ENCODE results near the gene ARSJ. TPM values are rescaled to one million over a fixed set of nuclear protein-coding genes. Genes with fewer than 3 reads are reported as not detected.

ARSJ gene
- total RNA-seq, 1 experiment from 2014 or later, result 43.9 TPM

DNA sequence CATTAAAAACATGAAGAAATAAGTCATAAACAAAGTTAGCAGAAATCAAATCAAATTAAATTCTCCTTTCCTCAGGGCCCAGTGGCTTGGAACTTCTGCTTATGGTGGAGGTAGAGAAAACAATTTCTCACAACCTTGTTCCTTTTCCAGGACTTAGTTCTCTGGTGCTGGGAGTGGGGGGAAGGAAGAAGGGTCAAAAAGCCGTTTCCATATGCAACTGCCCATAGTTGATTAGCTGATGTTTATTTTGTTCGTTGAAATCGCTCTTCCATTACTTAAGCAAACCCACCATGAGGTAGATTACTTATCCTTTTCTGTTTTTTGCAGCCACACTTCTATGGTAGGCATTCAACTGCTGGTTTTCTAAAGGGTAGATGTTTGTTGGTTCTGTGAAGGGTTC is 94.2 kb downstream of the ARSJ start:
- Histone ChIP-seq H3K36me3 (ENCODE audit: control insufficient read depth, insufficient read depth, low read length) (no peaks in the 10 kb centered on the region), H3K4me3 (ENCODE audit: low read depth in 2 of 2, low read length in 2 of 2) (no peak overlapping the region), H3K27me3 (ENCODE audit: control insufficient read depth, insufficient read depth, low read length) (no peaks in the 10 kb centered on the region), H3K9me3 (ENCODE audit: control insufficient read depth, insufficient read depth, low read depth, low read length) (no peaks in the 10 kb centered on the region), H3K4me1 (ENCODE audit: control insufficient read depth, insufficient read depth, low read length) (no peaks in the 10 kb centered on the region), H3K27ac (ENCODE audit: low read length) (no peak overlapping the region)
- in situ Hi-C loops (cut with HindIII; ENCODE audit: low pct_unique_long_range_greater_than_20kb, low sequenced_read_pairs), result no loop called here
- BruUV-seq (replicated peaks), result no TSS peak
- ChIA-PET POLR2A (interaction anchor here (0.6 kb wide), 1 partner anchor 1123 kb away, joined by 8 read pairs; no protein-coding TSS in a partner anchor), CTCF (no interaction called here)
- ATAC-seq (no peak), DNase-seq (ENCODE audit: low read depth, low spot score) (no peak)
- intact Hi-C loops (cut with micrococcal nuclease; ENCODE audit: unreplicated experiment), result no loop called here
- TF ChIP-seq TCF7L2 (IDR thresholded peaks at IDR 0.05; ENCODE audit: low read depth, low read length) (no peak), POLR2AphosphoS5 (IDR thresholded peaks at IDR 0.05; ENCODE audit: low read depth, low read length) (no peak), CTCF (IDR thresholded peaks at IDR 0.05) (no peak), REST (IDR thresholded peaks at IDR 0.05; ENCODE audit: insufficient read depth in 1 of 2, low read depth in 2 of 2, low read length in 1 of 2) (no peak), SIN3A (IDR thresholded peaks at IDR 0.05; ENCODE audit: borderline replicate concordance, insufficient read depth, low read depth, low read length) (no peak)

- DNase-seq (ENCODE audit: low read depth, low spot score) (no peak), ATAC-seq (no peak)
- TF ChIP-seq POLR2AphosphoS5 (IDR thresholded peaks at IDR 0.05; ENCODE audit: low read depth, low read length), result no peak
- intact Hi-C loops (cut with micrococcal nuclease; ENCODE audit: unreplicated experiment) (no loop called here), in situ Hi-C loops (cut with HindIII; ENCODE audit: low pct_unique_long_range_greater_than_20kb, low sequenced_read_pairs) (no loop called here)
- Histone ChIP-seq H3K4me3 (ENCODE audit: low read depth in 2 of 2, low read length in 2 of 2) (no peak overlapping the region), H3K36me3 (ENCODE audit: control insufficient read depth, insufficient read depth, low read length) (no peaks in the 10 kb centered on the region), H3K9me3 (ENCODE audit: control insufficient read depth, insufficient read depth, low read depth, low read length) (no peaks in the 10 kb centered on the region), H3K27ac (ENCODE audit: low read length) (no peak overlapping the region), H3K4me1 (ENCODE audit: control insufficient read depth, insufficient read depth, low read length) (no peaks in the 10 kb centered on the region), H3K27me3 (ENCODE audit: control insufficient read depth, insufficient read depth, low read length) (no peaks in the 10 kb centered on the region)
- BruUV-seq (replicated peaks), result no TSS peak
- CTCF ChIA-PET, result no interaction called here
- POLR2A ChIA-PET, result no interaction called here
These were observed 94.8 kb downstream of the ARSJ start for GRCh38 chr4:113884655-113885054.

DNA sequence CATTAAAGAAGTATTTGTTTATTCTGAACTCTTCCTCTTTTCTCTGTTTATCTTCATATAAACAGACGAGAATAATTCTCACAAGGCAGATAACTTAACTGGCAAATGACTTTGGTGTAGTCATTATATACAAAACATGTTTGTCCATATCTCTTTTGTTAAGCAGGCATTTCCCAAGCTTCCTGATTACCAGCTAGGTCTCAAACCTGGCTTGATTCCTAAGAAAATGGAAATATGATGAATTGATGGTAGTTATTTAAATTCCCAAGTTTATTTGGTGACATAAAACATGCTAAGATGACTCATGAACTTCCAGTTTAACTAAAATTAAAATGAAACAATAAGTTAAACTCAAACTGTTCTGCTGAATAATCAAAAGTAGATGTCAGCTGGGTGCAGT is 96.8 kb downstream of the ARSJ start:
- no peaks in the 10 kb centered on the region for H3K9me3 ChIP-seq (ENCODE audit: control insufficient read depth, insufficient read depth, low read depth, low read length)
- H3K27ac ChIP-seq (ENCODE audit: low read length), result no peak overlapping the region
- no peaks in the 10 kb centered on the region for H3K4me1 ChIP-seq (ENCODE audit: control insufficient read depth, insufficient read depth, low read length)
- no peaks in the 10 kb centered on the region for H3K27me3 ChIP-seq (ENCODE audit: control insufficient read depth, insufficient read depth, low read length)
- intact Hi-C loops (cut with micrococcal nuclease; ENCODE audit: unreplicated experiment), result no loop called here
- CTCF ChIA-PET, result no interaction called here
- no peaks in the 10 kb centered on the region for H3K36me3 ChIP-seq (ENCODE audit: control insufficient read depth, insufficient read depth, low read length)
- POLR2A ChIA-PET, result no interaction called here
- TF ChIP-seq POLR2AphosphoS5 (IDR thresholded peaks at IDR 0.05; ENCODE audit: low read depth, low read length), result no peak
- no peak for TF ChIP-seq CTCF (IDR thresholded peaks at IDR 0.05)
- TF ChIP-seq SIN3A (IDR thresholded peaks at IDR 0.05; ENCODE audit: borderline replicate concordance, insufficient read depth, low read depth, low read length), result no peak
- TF ChIP-seq TCF7L2 (IDR thresholded peaks at IDR 0.05; ENCODE audit: low read depth, low read length), result no peak
- TF ChIP-seq REST (IDR thresholded peaks at IDR 0.05; ENCODE audit: insufficient read depth in 1 of 2, low read depth in 2 of 2, low read length in 1 of 2), result no peak
- ATAC-seq (no peak), DNase-seq (ENCODE audit: low read depth, low spot score) (no peak)
- H3K4me3 ChIP-seq (ENCODE audit: low read depth in 2 of 2, low read length in 2 of 2), result no peak overlapping the region
- BruUV-seq (replicated peaks), result no TSS peak
- in situ Hi-C loops (cut with HindIII; ENCODE audit: low pct_unique_long_range_greater_than_20kb, low sequenced_read_pairs), result no loop called here

Data from Panc1 (cell line).